GM12865 (cell line): ENCODE results near the gene RNASEH2C.
"Not testable (repeated sequence)": the region's sequence is repeated elsewhere in the genome, so short reads cannot be mapped to it uniquely, and the experiment has no call there.

Experiments
- DNase-seq: peaks from one replicate; pipeline ENCODE4 v3.0.0; 2010; ENCODE audit warnings: low read depth
- H3K4me3 ChIP-seq: 2 replicates; pipeline ENCODE4 v1.5.1; 2011; ENCODE audit warnings: mild to moderate bottlenecking, low read depth, low read length, control low read depth
- CTCF ChIP-seq: IDR thresholded peaks from 2 replicates; pipeline ENCODE4 v1.5.1; 2011; ENCODE audit warnings: low read length, control low read depth, low read depth, inconsistent platforms; ENCODE audit not compliant: insufficient read depth; ENCODE audit errors: missing control alignments

The RNASEH2C gene

GRCh38 chr11:65744699-65745042 is 24.1 kb upstream of the RNASEH2C start:
- no peak overlapping the region for H3K4me3 ChIP-seq
- TF ChIP-seq CTCF, result no peak
- DNase-seq, result no peak

- no peak overlapping the region for H3K4me3 ChIP-seq
- no peak for TF ChIP-seq CTCF
- DNase-seq, result peak; percentile 45
These were observed 23.6 kb upstream of the RNASEH2C start for GRCh38 chr11:65744026-65744698.

GRCh38 chr11:65743681-65744025 is 23.1 kb upstream of the RNASEH2C start:
- no peak for TF ChIP-seq CTCF
- no peak overlapping the region for H3K4me3 ChIP-seq
- no peak for DNase-seq

GRCh38 chr11:65742353-65742752 is 21.8 kb upstream of the RNASEH2C start:
- DNase-seq, result no peak
- TF ChIP-seq CTCF, result no peak
- H3K4me3 ChIP-seq, result no peak overlapping the region

GRCh38 chr11:65741185-65741584 is 20.6 kb upstream of the RNASEH2C start:
- DNase-seq, result no peak
- H3K4me3 ChIP-seq, result no peak overlapping the region
- no peak for TF ChIP-seq CTCF

- DNase-seq, result no peak
- no peak for TF ChIP-seq CTCF
- no peak overlapping the region for H3K4me3 ChIP-seq
These were observed 18.4 kb upstream of the RNASEH2C start for GRCh38 chr11:65739022-65739421.

GRCh38 chr11:65736810-65737209 is 16.2 kb upstream of the RNASEH2C start:
- H3K4me3 ChIP-seq, result no peak overlapping the region

GRCh38 chr11:65735111-65735510 is 14.5 kb upstream of the RNASEH2C start:
- not testable (repeated sequence) for DNase-seq, H3K4me3 ChIP-seq

More at GRCh38 chr11:65736810-65737209, 16.2 kb upstream of the RNASEH2C start:
- no peak for TF ChIP-seq CTCF
- no peak for DNase-seq
